ENCODE results near the gene MND1.

GRCh38 chr4:153347117-153347516, 2.6 kb downstream of the MND1 start:
- TF ChIP-seq, protein P1, sequence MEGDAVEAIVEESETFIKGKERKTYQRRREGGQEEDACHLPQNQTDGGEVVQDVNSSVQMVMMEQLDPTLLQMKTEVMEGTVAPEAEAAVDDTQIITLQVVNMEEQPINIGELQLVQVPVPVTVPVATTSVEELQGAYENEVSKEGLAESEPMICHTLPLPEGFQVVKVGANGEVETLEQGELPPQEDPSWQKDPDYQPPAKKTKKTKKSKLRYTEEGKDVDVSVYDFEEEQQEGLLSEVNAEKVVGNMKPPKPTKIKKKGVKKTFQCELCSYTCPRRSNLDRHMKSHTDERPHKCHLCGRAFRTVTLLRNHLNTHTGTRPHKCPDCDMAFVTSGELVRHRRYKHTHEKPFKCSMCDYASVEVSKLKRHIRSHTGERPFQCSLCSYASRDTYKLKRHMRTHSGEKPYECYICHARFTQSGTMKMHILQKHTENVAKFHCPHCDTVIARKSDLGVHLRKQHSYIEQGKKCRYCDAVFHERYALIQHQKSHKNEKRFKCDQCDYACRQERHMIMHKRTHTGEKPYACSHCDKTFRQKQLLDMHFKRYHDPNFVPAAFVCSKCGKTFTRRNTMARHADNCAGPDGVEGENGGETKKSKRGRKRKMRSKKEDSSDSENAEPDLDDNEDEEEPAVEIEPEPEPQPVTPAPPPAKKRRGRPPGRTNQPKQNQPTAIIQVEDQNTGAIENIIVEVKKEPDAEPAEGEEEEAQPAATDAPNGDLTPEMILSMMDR (IDR thresholded peaks at IDR 0.05), result no peak
- TF ChIP-seq POLR2A (IDR thresholded peaks at IDR 0.05), result no peak

Measured in esophagus squamous epithelium (tissue), 4 donors.